Central memory CD8-positive, alpha-beta T cell (primary cell): ENCODE measurements around the gene NUDT22.
A peak's percentile ranks its signal among the peaks of the same experiment; 100 is the strongest.

ENCODE experiments used
- ATAC-seq: fragments of 150-1000 bp; cut with Tn5 transposase; replicated peaks from 2 replicates; pipeline ENCODE4 v1.10.0; 2022; ENCODE audit warnings: mild to moderate bottlenecking, moderate FRiP score, moderate number of reproducible peaks; ENCODE audit not compliant: poor library complexity, severe bottlenecking; ENCODE audit errors: extremely low read depth
- DNase-seq, 2 donors: peaks; one replicate each; pipeline ENCODE4 v3.0.0; 2021; ENCODE audit warnings: low spot score in 2 of 2
- H3K27ac Mint-ChIP-seq: one replicate; pipeline ENCODE4 v1.8.0; 2022; ENCODE audit warnings: low read depth, mild to moderate bottlenecking, moderate library complexity, mixed read lengths
- H3K27me3 Mint-ChIP-seq: one replicate; pipeline ENCODE4 v1.8.0; 2022; ENCODE audit warnings: mixed read lengths
- H3K36me3 Mint-ChIP-seq: one replicate; pipeline ENCODE4 v1.8.0; 2022; ENCODE audit warnings: mild to moderate bottlenecking, moderate library complexity, mixed read lengths; ENCODE audit not compliant: insufficient read depth
- H3K4me1 Mint-ChIP-seq: one replicate; pipeline ENCODE4 v1.8.0; 2022; ENCODE audit warnings: mixed read lengths
- H3K4me3 Mint-ChIP-seq: one replicate; pipeline ENCODE4 v1.8.0; 2022; ENCODE audit warnings: mild to moderate bottlenecking, moderate library complexity, mixed read lengths
- H3K9me3 Mint-ChIP-seq: one replicate; pipeline ENCODE4 v1.8.0; 2022; ENCODE audit warnings: mixed read lengths

The NUDT22 gene

GRCh38 chr11:64262271-64263002, 36.4 kb downstream of the NUDT22 start:
- ATAC-seq (no peak), DNase-seq (no peak)
- H3K4me3 Mint-ChIP-seq, result no peak overlapping the region
- no peaks in the 10 kb centered on the region for H3K9me3 Mint-ChIP-seq
- H3K4me1 Mint-ChIP-seq, result peaks cover 11% of the 10 kb centered on the region
- no peak overlapping the region for H3K27ac Mint-ChIP-seq
- peaks cover 14% of the 10 kb centered on the region for H3K36me3 Mint-ChIP-seq
- H3K27me3 Mint-ChIP-seq, result no peaks in the 10 kb centered on the region

- Mint-ChIP-seq H3K27me3 (no peaks in the 10 kb centered on the region), H3K36me3 (peaks cover 8% of the 10 kb centered on the region), H3K4me3 (no peak overlapping the region), H3K4me1 (peaks cover 17% of the 10 kb centered on the region), H3K27ac (no peak overlapping the region), H3K9me3 (no peaks in the 10 kb centered on the region)
- ATAC-seq (no peak), DNase-seq (no peak)
Measured at GRCh38 chr11:64263021-64263946, 37.2 kb downstream of the NUDT22 start.

- no peak overlapping the region for H3K4me3 Mint-ChIP-seq
- peaks cover 23% of the 10 kb centered on the region for H3K4me1 Mint-ChIP-seq
- ATAC-seq, result no peak
- H3K9me3 Mint-ChIP-seq, result no peaks in the 10 kb centered on the region
- H3K27me3 Mint-ChIP-seq, result no peaks in the 10 kb centered on the region
- H3K36me3 Mint-ChIP-seq, result peaks cover 6% of the 10 kb centered on the region
- H3K27ac Mint-ChIP-seq, result no peak overlapping the region
- no peak for DNase-seq
Measured at GRCh38 chr11:64263947-64264317, 37.9 kb downstream of the NUDT22 start.

- Mint-ChIP-seq H3K27me3 (no peaks in the 10 kb centered on the region), H3K4me3 (no peak overlapping the region)
Measured at GRCh38 chr11:64264371-64264852, 38.3 kb downstream of the NUDT22 start.

GRCh38 chr11:64265176-64266160, 39.4 kb downstream of the NUDT22 start:
- H3K4me1 Mint-ChIP-seq, result peaks cover 22% of the 10 kb centered on the region
- no peaks in the 10 kb centered on the region for H3K9me3 Mint-ChIP-seq
- H3K27ac Mint-ChIP-seq, result no peak overlapping the region
- H3K4me3 Mint-ChIP-seq, result no peak overlapping the region
- no peaks in the 10 kb centered on the region for H3K27me3 Mint-ChIP-seq
- ATAC-seq, result no peak
- no peak for DNase-seq
- H3K36me3 Mint-ChIP-seq, result peaks cover 13% of the 10 kb centered on the region

More at GRCh38 chr11:64264371-64264852, 38.3 kb downstream of the NUDT22 start:
- no peak for ATAC-seq
- Mint-ChIP-seq H3K36me3 (peaks cover 6% of the 10 kb centered on the region), H3K27ac (no peak overlapping the region), H3K4me1 (peaks cover 26% of the 10 kb centered on the region), H3K9me3 (no peaks in the 10 kb centered on the region)
- no peak for DNase-seq

GRCh38 chr11:64266339-64266738, 40.3 kb downstream of the NUDT22 start:
- no peak overlapping the region for H3K27ac Mint-ChIP-seq
- peaks cover 24% of the 10 kb centered on the region for H3K4me1 Mint-ChIP-seq
- no peak for ATAC-seq
- no peaks in the 10 kb centered on the region for H3K9me3 Mint-ChIP-seq
- H3K27me3 Mint-ChIP-seq, result no peaks in the 10 kb centered on the region
- DNase-seq, result no peak
- peaks cover 21% of the 10 kb centered on the region for H3K36me3 Mint-ChIP-seq
- H3K4me3 Mint-ChIP-seq, result no peak overlapping the region

- ATAC-seq (no peak), DNase-seq (no peak)
- peaks cover 27% of the 10 kb centered on the region for H3K36me3 Mint-ChIP-seq
- no peak overlapping the region for H3K27ac Mint-ChIP-seq
- H3K27me3 Mint-ChIP-seq, result no peaks in the 10 kb centered on the region
- peaks cover 32% of the 10 kb centered on the region for H3K4me1 Mint-ChIP-seq
- H3K9me3 Mint-ChIP-seq, result no peaks in the 10 kb centered on the region
- H3K4me3 Mint-ChIP-seq, result peak overlapping the region; percentile 13
Measured at GRCh38 chr11:64267207-64267945, 41.3 kb downstream of the NUDT22 start.

GRCh38 chr11:64268025-64268892, 42.2 kb downstream of the NUDT22 start:
- no peak for ATAC-seq
- peaks cover 32% of the 10 kb centered on the region for H3K4me1 Mint-ChIP-seq

GRCh38 chr11:64268893-64269539, 42.9 kb downstream of the NUDT22 start:
- no peaks in the 10 kb centered on the region for H3K9me3 Mint-ChIP-seq
- H3K36me3 Mint-ChIP-seq, result peaks cover 29% of the 10 kb centered on the region
- DNase-seq (no peak), ATAC-seq (peak; percentile 1)
- H3K27ac Mint-ChIP-seq, result peak overlapping the region; percentile 98
- peak overlapping the region; percentile 98 for H3K4me3 Mint-ChIP-seq
- no peaks in the 10 kb centered on the region for H3K27me3 Mint-ChIP-seq
- peaks cover 32% of the 10 kb centered on the region for H3K4me1 Mint-ChIP-seq

More at GRCh38 chr11:64268025-64268892, 42.2 kb downstream of the NUDT22 start:
- no peak for DNase-seq
- Mint-ChIP-seq H3K9me3 (no peaks in the 10 kb centered on the region), H3K36me3 (peaks cover 29% of the 10 kb centered on the region), H3K4me3 (peak overlapping the region; percentile 98), H3K27ac (peak overlapping the region; percentile 98), H3K27me3 (no peaks in the 10 kb centered on the region)

- peak; percentile 94 to 96 for DNase-seq
- peak; percentile 74 for ATAC-seq
- H3K4me1 Mint-ChIP-seq, result peaks cover 32% of the 10 kb centered on the region
- H3K4me3 Mint-ChIP-seq, result peak overlapping the region; percentile 98
- H3K9me3 Mint-ChIP-seq, result no peaks in the 10 kb centered on the region
- H3K27ac Mint-ChIP-seq, result peak overlapping the region; percentile 98
- peaks cover 31% of the 10 kb centered on the region for H3K36me3 Mint-ChIP-seq
- H3K27me3 Mint-ChIP-seq, result no peaks in the 10 kb centered on the region
Measured at GRCh38 chr11:64269540-64270220, 43.6 kb downstream of the NUDT22 start.
